ENCODE results near the gene HDAC9.

HDAC9 gene

DNA sequence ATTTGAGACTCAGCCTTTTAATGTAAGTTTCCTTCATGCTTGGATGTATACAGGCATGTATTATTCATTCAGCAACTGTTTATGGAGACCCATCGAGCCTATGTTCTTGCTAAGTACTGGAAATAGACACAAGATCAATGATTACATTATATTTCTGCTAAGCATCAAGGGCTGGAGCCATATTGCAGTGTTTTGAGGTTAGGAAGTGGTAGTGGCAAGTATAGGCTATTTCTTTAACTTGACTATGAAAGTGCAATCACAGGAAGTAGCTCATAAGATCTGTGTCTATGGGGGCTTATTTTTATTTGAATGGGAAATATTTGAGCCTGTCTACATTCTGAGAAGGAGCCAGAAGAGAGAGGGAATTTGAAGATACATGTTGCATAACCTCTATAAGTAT lies 123.8 kb downstream of the HDAC9 start:
- CTCF ChIA-PET = interaction anchor here (1.7 kb wide), 1 partner anchor 9 kb away, joined by 9 read pairs; no protein-coding TSS in a partner anchor
- Histone ChIP-seq H3K27ac (ENCODE audit: extremely low read depth, low read depth, low read length) (no peak overlapping the region), H3K4me1 (ENCODE audit: control insufficient read depth, insufficient read depth, low read length) (no peaks in the 10 kb centered on the region), H3K4me3 (ENCODE audit: low read depth, low read length) (no peak overlapping the region), H3K9me3 (ENCODE audit: control insufficient read depth, insufficient read depth, low read depth, low read length) (no peaks in the 10 kb centered on the region), H3K36me3 (ENCODE audit: control insufficient read depth in 2 of 2, insufficient read depth in 1 of 2, low read length in 2 of 2) (no peaks in the 10 kb centered on the region)
- TF ChIP-seq ZNF366 (tag by site-specific recombination; conservative IDR thresholded peaks at IDR 0.05) (no peak), ZNF777 (tag by site-specific recombination; IDR thresholded peaks at IDR 0.05; ENCODE audit: borderline replicate concordance) (no peak)
- POLR2A ChIA-PET = no interaction called here

DNA sequence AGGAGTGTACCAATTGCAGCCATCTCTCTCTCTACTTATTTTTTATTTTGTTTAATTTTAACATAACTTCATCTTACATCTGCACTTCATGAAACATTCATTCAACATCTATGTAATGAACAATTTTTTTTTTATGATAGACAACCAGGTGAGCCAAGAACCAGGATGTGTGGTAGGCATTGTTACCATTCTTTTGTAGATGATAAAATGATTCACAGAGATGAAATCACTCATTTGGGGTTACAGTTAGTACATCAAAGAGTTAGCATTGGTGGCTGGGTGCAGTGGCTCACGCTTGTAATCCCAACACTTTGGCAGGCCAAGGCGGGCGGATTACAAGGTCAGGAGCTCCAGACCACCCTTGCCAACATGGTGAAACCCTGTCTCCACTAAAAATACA lies 127.8 kb downstream of the HDAC9 start:
- Histone ChIP-seq H3K4me1 (ENCODE audit: control insufficient read depth, insufficient read depth, low read length) (0 out of 2 replicates have a peak, but pooled peaks cover 3% of the 10 kb centered on the region), H3K9me3 (ENCODE audit: control insufficient read depth, insufficient read depth, low read depth, low read length) (no peaks in the 10 kb centered on the region), H3K36me3 (ENCODE audit: control insufficient read depth in 2 of 2, insufficient read depth in 1 of 2, low read length in 2 of 2) (no peaks in the 10 kb centered on the region), H3K27ac (ENCODE audit: extremely low read depth, low read depth, low read length) (no peak overlapping the region), H3K4me3 (ENCODE audit: low read depth, low read length) (no peak overlapping the region)
- ChIA-PET POLR2A (no interaction called here), CTCF (interaction anchor here (0.6 to 0.7 kb wide), 3 partner anchors 17 to 97 kb away, joined by 3 read pairs; no protein-coding TSS in a partner anchor)
- TF ChIP-seq ZFP69B (tag by site-specific recombination; IDR thresholded peaks at IDR 0.05) (no peak), ZNF830 (tag by site-specific recombination; IDR thresholded peaks at IDR 0.05; ENCODE audit: low read depth) (no peak), SP2 (tag by site-specific recombination; IDR thresholded peaks at IDR 0.05) (no peak), ZNF501 (tag by site-specific recombination; IDR thresholded peaks at IDR 0.05) (no peak), ZNF549 (tag by site-specific recombination; IDR thresholded peaks at IDR 0.05) (no peak)
- TF ChIP-seq, protein P1, sequence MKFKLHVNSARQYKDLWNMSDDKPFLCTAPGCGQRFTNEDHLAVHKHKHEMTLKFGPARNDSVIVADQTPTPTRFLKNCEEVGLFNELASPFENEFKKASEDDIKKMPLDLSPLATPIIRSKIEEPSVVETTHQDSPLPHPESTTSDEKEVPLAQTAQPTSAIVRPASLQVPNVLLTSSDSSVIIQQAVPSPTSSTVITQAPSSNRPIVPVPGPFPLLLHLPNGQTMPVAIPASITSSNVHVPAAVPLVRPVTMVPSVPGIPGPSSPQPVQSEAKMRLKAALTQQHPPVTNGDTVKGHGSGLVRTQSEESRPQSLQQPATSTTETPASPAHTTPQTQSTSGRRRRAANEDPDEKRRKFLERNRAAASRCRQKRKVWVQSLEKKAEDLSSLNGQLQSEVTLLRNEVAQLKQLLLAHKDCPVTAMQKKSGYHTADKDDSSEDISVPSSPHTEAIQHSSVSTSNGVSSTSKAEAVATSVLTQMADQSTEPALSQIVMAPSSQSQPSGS (tag by site-specific recombination; IDR thresholded peaks at IDR 0.05; ENCODE audit: low read depth) = no peak

DNA sequence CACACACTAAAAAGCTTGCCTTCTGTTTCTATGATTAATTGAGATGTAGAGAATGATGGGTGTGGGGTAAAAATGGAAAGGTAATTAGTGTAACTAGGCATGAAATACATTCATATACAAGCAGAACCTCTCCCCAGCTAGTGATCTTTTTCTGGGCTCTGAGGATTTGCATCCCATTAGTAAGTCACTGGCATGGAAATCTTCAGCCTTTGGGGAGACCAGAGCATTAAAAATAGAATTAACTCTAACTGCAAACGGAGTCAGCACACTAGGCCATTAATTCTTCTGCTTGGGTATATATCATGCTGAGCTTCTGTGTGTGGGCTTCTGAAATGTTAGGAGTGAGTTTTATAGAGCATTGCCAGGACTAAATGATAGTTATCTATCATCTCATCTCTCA lies 128.9 kb downstream of the HDAC9 start:
- TF ChIP-seq TCF7L2 (IDR thresholded peaks at IDR 0.05; ENCODE audit: borderline replicate concordance, low read depth, low read length) = no peak
- TF ChIP-seq ZNF707 (tag by site-specific recombination; IDR thresholded peaks at IDR 0.05) = no peak
- no peak for TF ChIP-seq ZNF394 (tag by site-specific recombination; IDR thresholded peaks at IDR 0.05; ENCODE audit: borderline replicate concordance)
- TF ChIP-seq ZNF24 (tag by site-specific recombination; IDR thresholded peaks at IDR 0.05) = no peak
- TF ChIP-seq YY2 (tag by site-specific recombination; IDR thresholded peaks at IDR 0.05) = no peak
- no peak for TF ChIP-seq ZEB2 (tag by site-specific recombination; IDR thresholded peaks at IDR 0.05)
- no peak for TF ChIP-seq ZNF169 (tag by site-specific recombination; IDR thresholded peaks at IDR 0.05)
- no peak for TF ChIP-seq ZNF548 (tag by site-specific recombination; IDR thresholded peaks at IDR 0.05)
- TF ChIP-seq ZNF514 (tag by site-specific recombination; IDR thresholded peaks at IDR 0.05) = no peak
- TF ChIP-seq ZNF626 (tag by site-specific recombination; IDR thresholded peaks at IDR 0.05) = no peak
- TF ChIP-seq ZNF558 (tag by site-specific recombination; IDR thresholded peaks at IDR 0.05) = no peak
- TF ChIP-seq, protein P2, sequence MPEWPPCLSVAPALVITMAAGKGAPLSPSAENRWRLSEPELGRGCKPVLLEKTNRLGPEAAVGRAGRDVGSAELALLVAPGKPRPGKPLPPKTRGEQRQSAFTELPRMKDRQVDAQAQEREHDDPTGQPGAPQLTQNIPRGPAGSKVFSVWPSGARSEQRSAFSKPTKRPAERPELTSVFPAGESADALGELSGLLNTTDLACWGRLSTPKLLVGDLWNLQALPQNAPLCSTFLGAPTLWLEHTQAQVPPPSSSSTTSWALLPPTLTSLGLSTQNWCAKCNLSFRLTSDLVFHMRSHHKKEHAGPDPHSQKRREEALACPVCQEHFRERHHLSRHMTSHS (tag by site-specific recombination; IDR thresholded peaks at IDR 0.05) = no peak
- no peak for TF ChIP-seq ZNF621 (tag by site-specific recombination; IDR thresholded peaks at IDR 0.05)
- TF ChIP-seq ZNF302 (tag by site-specific recombination; IDR thresholded peaks at IDR 0.05; ENCODE audit: low read depth) = no peak
- TF ChIP-seq SCRT2 (tag by site-specific recombination; IDR thresholded peaks at IDR 0.05) = no peak
- no peak for TF ChIP-seq ZNF354C (tag by site-specific recombination; IDR thresholded peaks at IDR 0.05; ENCODE audit: borderline replicate concordance, low read depth)
- Histone ChIP-seq H3K4me1 (ENCODE audit: control insufficient read depth, insufficient read depth, low read length) (0 out of 2 replicates have a peak, but pooled peaks cover 3% of the 10 kb centered on the region), H3K27ac (ENCODE audit: extremely low read depth, low read depth, low read length) (no peak overlapping the region), H3K9me3 (ENCODE audit: control insufficient read depth, insufficient read depth, low read depth, low read length) (no peaks in the 10 kb centered on the region), H3K4me3 (ENCODE audit: low read depth, low read length) (no peak overlapping the region), H3K36me3 (ENCODE audit: control insufficient read depth in 2 of 2, insufficient read depth in 1 of 2, low read length in 2 of 2) (no peaks in the 10 kb centered on the region)
- POLR2A ChIA-PET = no interaction called here
- CTCF ChIA-PET = interaction anchor here (1.1 kb wide), 1 partner anchor 817 kb away, joined by 3 read pairs; no protein-coding TSS in a partner anchor
